Immature natural killer cell (primary cell): ENCODE measurements around the gene GALNT9. TPM values are rescaled to one million over a fixed set of nuclear protein-coding genes. Genes with fewer than 3 reads are reported as not detected.
"Not testable (repeated sequence)": the region's sequence is repeated elsewhere in the genome, so short reads cannot be mapped to it uniquely, and the experiment has no call there.

ENCODE experiments used
- DNase-seq, 3 donors: peaks; one replicate each; pipeline ENCODE4 v3.0.0; 2022; ENCODE audit warnings: mixed read lengths in 1 of 3
- H3K27ac Mint-ChIP-seq, 6 donors: one replicate each; pipeline ENCODE4 v1.8.0; 2020; ENCODE audit warnings: mixed read lengths in 6 of 6, mild to moderate bottlenecking in 5 of 6, inconsistent platforms in 4 of 6, moderate library complexity in 3 of 6
- H3K27me3 Mint-ChIP-seq, 3 donors: one replicate each; pipeline ENCODE4 v1.8.0; 2020 to 2021; ENCODE audit warnings: low read depth in 3 of 3, mild to moderate bottlenecking in 3 of 3, mixed read lengths in 3 of 3, moderate library complexity in 3 of 3, inconsistent platforms in 1 of 3
- H3K36me3 Mint-ChIP-seq, 3 donors: one replicate each; pipeline ENCODE4 v1.8.0; 2020; ENCODE audit warnings: mixed read lengths in 3 of 3, inconsistent platforms in 2 of 3, mild to moderate bottlenecking in 2 of 3
- H3K4me1 Mint-ChIP-seq, 2 donors: one replicate each; pipeline ENCODE4 v1.8.0; 2020; ENCODE audit warnings: inconsistent platforms in 2 of 2, mild to moderate bottlenecking in 2 of 2, mixed read lengths in 2 of 2, moderate library complexity in 1 of 2
- H3K4me3 Mint-ChIP-seq, 5 donors: one replicate each; pipeline ENCODE4 v1.8.0; 2020; ENCODE audit warnings: mild to moderate bottlenecking in 5 of 5, mixed read lengths in 5 of 5, inconsistent platforms in 3 of 5, moderate library complexity in 3 of 5
- H3K9me3 Mint-ChIP-seq, 6 donors: one replicate each; pipeline ENCODE4 v1.8.0; 2020; ENCODE audit warnings: mild to moderate bottlenecking in 6 of 6, mixed read lengths in 6 of 6, inconsistent platforms in 4 of 6, moderate library complexity in 3 of 6
- polyA plus RNA-seq, 3 donors: library from polyadenylated mRNA; unstranded; fragments of 300-500 nt; fragmentation: Illumina TruSeq; gene quantifications; one replicate each; pipeline ENCODE4 v1.2.3, GENCODE V29; 2021

GALNT9 gene
- polyA plus RNA-seq: not detected

GRCh38 chr12:132329036-132329719 lies at the start of gene GALNT9:
GALNT9 (minus strand) TSS chr12:132329589; CDS start chr12:132329203, 386 bp downstream.
- no peak within 1 kb of the TSS for H3K27ac Mint-ChIP-seq
- DNase-seq: no peak
- peaks cover 0 to 2% of the 10 kb centered on the region in 2 donors for H3K4me1 Mint-ChIP-seq
- H3K27me3 Mint-ChIP-seq: peaks cover 8 to 13% (median 10%) of the 10 kb centered on the region in 3 donors
- H3K9me3 Mint-ChIP-seq: peaks cover 0 to 5% (median 0%) of the 10 kb centered on the region in 6 donors
- H3K4me3 Mint-ChIP-seq: no peak within 1 kb of the TSS
- H3K36me3 Mint-ChIP-seq: peaks cover 0 to 5% (median 0%) of the 10 kb centered on the region in 3 donors

GRCh38 chr12:132379057-132379456 lies 49.7 kb upstream of the GALNT9 start:
- H3K27ac Mint-ChIP-seq, H3K4me1 Mint-ChIP-seq, H3K36me3 Mint-ChIP-seq, H3K9me3 Mint-ChIP-seq, DNase-seq, H3K4me3 Mint-ChIP-seq: not testable (repeated sequence)
- peaks cover 2 to 11% (median 3%) of the 10 kb centered on the region in 3 donors for H3K27me3 Mint-ChIP-seq

DNA sequence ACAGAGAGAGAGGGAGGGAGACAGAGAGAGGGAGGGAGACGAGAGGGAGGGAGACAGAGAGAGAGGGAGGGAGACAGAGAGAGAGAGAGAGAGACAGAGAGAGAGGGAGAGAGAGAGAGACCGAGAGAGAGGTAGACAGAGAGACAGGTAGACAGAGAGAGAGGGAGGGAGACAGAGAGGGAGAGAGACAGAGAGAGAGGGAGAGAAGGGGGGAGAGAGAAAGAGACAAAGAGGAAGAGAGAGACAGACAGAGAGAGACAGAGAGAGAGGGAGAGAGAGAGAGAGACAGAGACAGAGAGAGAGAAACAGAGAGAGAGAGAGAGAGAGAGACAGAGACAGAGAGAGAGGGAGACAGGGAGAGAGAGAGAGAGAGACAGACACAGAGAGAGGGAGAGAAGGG lies 47.8 kb upstream of the GALNT9 start:
- H3K4me3 Mint-ChIP-seq: no peak overlapping the region
- H3K36me3 Mint-ChIP-seq: no peaks in the 10 kb centered on the region
- peaks cover 3 to 11% (median 4%) of the 10 kb centered on the region in 3 donors for H3K27me3 Mint-ChIP-seq
- no peak for DNase-seq
- H3K27ac Mint-ChIP-seq: peak overlapping the region in 1 of 6 donors; percentile 35
- H3K4me1 Mint-ChIP-seq: no peaks in the 10 kb centered on the region
- no peaks in the 10 kb centered on the region for H3K9me3 Mint-ChIP-seq

GRCh38 chr12:132376464-132376830 lies 47.1 kb upstream of the GALNT9 start:
- Mint-ChIP-seq H3K4me1 (no peaks in the 10 kb centered on the region), H3K36me3 (no peaks in the 10 kb centered on the region), H3K27ac (no peak overlapping the region), H3K4me3 (no peak overlapping the region), H3K9me3 (no peaks in the 10 kb centered on the region), H3K27me3 (peaks cover 3 to 11% (median 4%) of the 10 kb centered on the region in 3 donors)
- no peak for DNase-seq

- H3K27ac Mint-ChIP-seq: no peak overlapping the region
- H3K27me3 Mint-ChIP-seq: peaks cover 4 to 13% (median 8%) of the 10 kb centered on the region in 3 donors
- H3K36me3 Mint-ChIP-seq: no peaks in the 10 kb centered on the region
- DNase-seq: no peak
- H3K4me1 Mint-ChIP-seq: no peaks in the 10 kb centered on the region
- H3K4me3 Mint-ChIP-seq: no peak overlapping the region
- no peaks in the 10 kb centered on the region for H3K9me3 Mint-ChIP-seq
These were observed 46.5 kb upstream of the GALNT9 start for GRCh38 chr12:132375747-132376463.

- Mint-ChIP-seq H3K4me3 (no peak overlapping the region), H3K27ac (no peak overlapping the region), H3K27me3 (peaks cover 5 to 17% (median 11%) of the 10 kb centered on the region in 3 donors), H3K9me3 (no peaks in the 10 kb centered on the region), H3K4me1 (no peaks in the 10 kb centered on the region), H3K36me3 (no peaks in the 10 kb centered on the region)
- no peak for DNase-seq
These were observed 45.4 kb upstream of the GALNT9 start for GRCh38 chr12:132374612-132375445.

GRCh38 chr12:132373901-132374611 lies 44.7 kb upstream of the GALNT9 start:
- Mint-ChIP-seq H3K4me1 (no peaks in the 10 kb centered on the region), H3K4me3 (no peak overlapping the region), H3K9me3 (no peaks in the 10 kb centered on the region), H3K27ac (no peak overlapping the region), H3K36me3 (no peaks in the 10 kb centered on the region), H3K27me3 (peaks cover 5 to 15% (median 11%) of the 10 kb centered on the region in 3 donors)
- no peak for DNase-seq

- Mint-ChIP-seq H3K4me1 (no peaks in the 10 kb centered on the region), H3K4me3 (no peak overlapping the region), H3K27ac (no peak overlapping the region), H3K27me3 (peaks cover 3 to 11% (median 9%) of the 10 kb centered on the region in 3 donors), H3K9me3 (no peaks in the 10 kb centered on the region), H3K36me3 (no peaks in the 10 kb centered on the region)
- DNase-seq: no peak
These were observed 38.5 kb upstream of the GALNT9 start for GRCh38 chr12:132367852-132368251.

- Mint-ChIP-seq H3K27me3 (peaks cover 2 to 11% (median 9%) of the 10 kb centered on the region in 3 donors), H3K27ac (no peak overlapping the region), H3K36me3 (no peaks in the 10 kb centered on the region), H3K9me3 (no peaks in the 10 kb centered on the region), H3K4me3 (no peak overlapping the region), H3K4me1 (no peaks in the 10 kb centered on the region)
- no peak for DNase-seq
These were observed 37.9 kb upstream of the GALNT9 start for GRCh38 chr12:132367071-132367851.

DNA sequence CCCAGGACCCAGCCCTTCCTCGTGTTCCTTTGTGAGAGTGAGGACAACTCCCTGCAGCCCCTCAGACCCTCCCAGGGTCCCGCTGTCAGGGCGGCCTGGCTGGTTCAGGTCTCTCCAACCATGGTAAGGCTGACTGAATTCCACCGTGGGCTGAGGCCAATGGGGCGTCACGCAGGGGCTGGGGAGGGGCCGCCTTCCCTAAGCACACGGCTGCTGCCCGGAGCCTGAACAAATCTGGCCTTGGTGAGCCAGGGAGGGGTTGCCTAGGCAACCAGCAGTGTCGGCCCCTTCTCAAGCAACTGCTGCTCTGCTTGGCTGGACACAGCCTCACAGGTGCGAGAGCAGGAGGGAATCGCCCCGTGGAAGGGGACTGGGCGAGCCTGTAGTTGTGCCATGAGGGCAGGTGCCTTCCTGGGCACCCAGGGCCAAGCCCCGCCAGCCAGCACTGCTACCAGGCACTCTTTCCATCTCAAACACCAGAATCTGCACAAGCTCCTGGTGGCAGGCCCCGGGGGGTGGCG lies 37.0 kb upstream of the GALNT9 start:
- H3K36me3 Mint-ChIP-seq: no peaks in the 10 kb centered on the region
- H3K4me3 Mint-ChIP-seq: no peak overlapping the region
- no peaks in the 10 kb centered on the region for H3K9me3 Mint-ChIP-seq
- DNase-seq: no peak
- peaks cover 1 to 11% (median 9%) of the 10 kb centered on the region in 3 donors for H3K27me3 Mint-ChIP-seq
- no peak overlapping the region for H3K27ac Mint-ChIP-seq
- no peaks in the 10 kb centered on the region for H3K4me1 Mint-ChIP-seq

DNA sequence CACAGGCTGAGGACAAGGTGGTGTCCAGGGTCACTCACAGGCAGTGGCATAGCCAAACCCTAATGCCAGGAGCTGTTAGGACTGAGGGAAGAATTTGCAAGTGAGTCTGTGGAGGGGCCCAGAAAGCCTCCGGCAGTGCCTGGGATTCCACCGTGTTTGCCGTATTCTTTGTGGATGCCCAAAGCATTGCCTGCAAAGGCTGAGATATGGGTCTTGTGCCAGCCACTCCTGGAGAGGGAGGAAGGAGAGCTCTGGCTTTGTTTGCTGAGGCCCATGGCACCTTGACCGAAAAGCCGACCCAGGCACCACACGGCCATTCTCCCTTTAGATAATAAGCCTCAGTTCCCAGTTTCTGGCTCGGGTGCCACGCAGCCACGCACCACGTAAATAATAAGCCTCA lies 35.8 kb upstream of the GALNT9 start:
- H3K36me3 Mint-ChIP-seq: no peaks in the 10 kb centered on the region
- no peak overlapping the region for H3K4me3 Mint-ChIP-seq
- no peak for DNase-seq
- H3K4me1 Mint-ChIP-seq: no peaks in the 10 kb centered on the region
- peaks cover 0 to 4% (median 4%) of the 10 kb centered on the region in 3 donors for H3K27me3 Mint-ChIP-seq
- H3K9me3 Mint-ChIP-seq: no peaks in the 10 kb centered on the region
- H3K27ac Mint-ChIP-seq: no peak overlapping the region

- Mint-ChIP-seq H3K4me3 (no peak overlapping the region), H3K9me3 (no peaks in the 10 kb centered on the region), H3K27me3 (peaks cover 0 to 4% (median 0%) of the 10 kb centered on the region in 3 donors), H3K4me1 (no peaks in the 10 kb centered on the region), H3K27ac (no peak overlapping the region), H3K36me3 (no peaks in the 10 kb centered on the region)
- DNase-seq: no peak
These were observed 35.0 kb upstream of the GALNT9 start for GRCh38 chr12:132364348-132364902.
